ENCODE data around the gene ZP1. TPM values are rescaled to one million over a fixed set of nuclear protein-coding genes. Genes with fewer than 3 reads are reported as not detected.

ZP1 gene
- total RNA-seq, 2 experiments from 2014 or later, result not detected

- POLR2A ChIA-PET, result interaction anchor here (1.4 kb wide), 1 partner anchor 11 kb away, joined by 6 read pairs; no protein-coding TSS in a partner anchor
Observed at GRCh38 chr11:60860943-60861342, 6.4 kb upstream of the ZP1 start.

DNA sequence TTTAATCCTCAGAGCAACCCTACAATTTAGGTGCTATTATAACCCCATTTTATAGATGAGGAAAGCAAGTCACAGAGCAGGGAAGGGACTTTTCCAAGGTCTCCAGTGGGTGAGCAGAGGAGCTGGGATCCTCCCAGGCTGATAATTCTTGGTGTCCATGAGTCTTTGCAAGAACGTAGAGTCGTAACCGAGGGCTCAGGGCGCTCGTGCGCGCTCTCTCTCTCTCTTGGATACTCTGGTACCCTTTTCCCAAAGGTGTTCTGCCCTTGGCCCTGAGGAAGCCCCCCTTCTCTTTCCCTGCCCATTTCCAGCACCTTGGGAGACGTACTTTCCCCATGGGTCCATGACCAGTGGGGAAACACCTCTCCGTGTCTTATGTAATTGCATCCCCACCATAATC lies 5.2 kb upstream of the ZP1 start:
- TF ChIP-seq CTCF (IDR thresholded peaks at IDR 0.05), result no peak
- H3K4me3 Mint-ChIP-seq, result no peak overlapping the region
- no peaks in the 10 kb centered on the region for H3K27me3 Mint-ChIP-seq
- ChIA-PET POLR2A (no interaction called here), CTCF (no interaction called here)
- ATAC-seq (no peak), DNase-seq (no peak)
- no peak overlapping the region for H3K27ac Mint-ChIP-seq
- H3K36me3 Mint-ChIP-seq (ENCODE audit: low read depth), result no peaks in the 10 kb centered on the region
- H3K4me1 Mint-ChIP-seq (ENCODE audit: low read depth), result peaks cover 20% of the 10 kb centered on the region
- no peaks in the 10 kb centered on the region for H3K9me3 Mint-ChIP-seq
- intact Hi-C loops (cut with micrococcal nuclease), result no loop called here

More at GRCh38 chr11:60860943-60861342, 6.4 kb upstream of the ZP1 start:
- TF ChIP-seq CTCF (IDR thresholded peaks at IDR 0.05), result no peak
- H3K4me3 Mint-ChIP-seq, result no peak overlapping the region
- ATAC-seq, result no peak
- H3K4me1 Mint-ChIP-seq (ENCODE audit: low read depth), result peaks cover 20% of the 10 kb centered on the region
- DNase-seq, result no peak
- intact Hi-C loops (cut with micrococcal nuclease), result no loop called here
- CTCF ChIA-PET, result interaction anchor here (1.9 kb wide), 1 partner anchor 10 kb away, joined by 4 read pairs; no protein-coding TSS in a partner anchor
- H3K27me3 Mint-ChIP-seq, result no peaks in the 10 kb centered on the region
- H3K9me3 Mint-ChIP-seq, result no peaks in the 10 kb centered on the region
- no peaks in the 10 kb centered on the region for H3K36me3 Mint-ChIP-seq (ENCODE audit: low read depth)
- H3K27ac Mint-ChIP-seq, result no peak overlapping the region

DNA sequence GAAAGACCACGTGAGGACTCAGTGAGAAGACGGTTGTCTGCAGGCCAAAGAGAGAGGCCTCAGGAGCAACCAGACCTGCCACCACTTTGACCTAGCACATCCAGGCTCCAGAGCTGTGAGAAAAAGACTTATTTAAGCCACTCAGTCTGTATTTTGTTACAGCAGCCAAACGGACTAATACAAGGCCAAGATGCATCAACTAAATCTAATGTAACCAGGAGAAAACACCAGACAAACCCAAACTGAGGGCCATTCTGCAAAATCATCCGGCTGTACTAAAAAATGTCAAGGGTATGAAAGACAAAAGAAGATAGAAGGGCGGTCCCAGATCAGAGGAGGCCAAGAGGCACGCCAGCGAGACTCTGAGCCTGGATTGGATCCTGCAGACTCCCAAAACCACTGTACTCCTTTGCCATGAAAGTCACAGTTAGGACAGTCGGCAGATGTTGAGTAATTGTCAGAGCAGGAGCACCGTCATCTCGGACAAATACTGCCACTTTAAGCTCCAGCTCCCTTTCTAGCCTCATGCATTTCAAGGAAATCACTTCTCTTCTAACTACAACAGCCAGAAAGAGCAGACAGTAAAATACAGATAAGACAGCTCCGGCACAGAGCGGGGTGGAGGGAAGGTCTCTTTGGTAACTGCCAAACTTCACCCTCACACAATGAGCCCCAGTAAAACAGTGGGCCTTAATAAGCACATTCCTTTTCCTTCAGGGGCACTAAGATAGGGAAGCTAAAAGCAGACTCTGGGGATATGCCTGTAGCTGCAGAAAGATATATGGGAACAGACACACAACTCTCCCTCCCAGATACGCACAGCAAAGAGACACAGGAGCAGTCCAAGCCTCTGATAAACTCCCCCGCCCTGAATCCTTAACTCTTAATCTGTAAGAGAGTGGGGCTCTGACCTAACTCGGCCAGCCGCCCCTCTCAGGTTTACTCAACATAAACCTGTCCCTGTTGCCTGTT lies 3.5 kb upstream of the ZP1 start:
- ATAC-seq, result no peak
- Mint-ChIP-seq H3K9me3 (no peaks in the 10 kb centered on the region), H3K27ac (no peak overlapping the region), H3K27me3 (no peaks in the 10 kb centered on the region), H3K4me1 (ENCODE audit: low read depth) (peaks cover 10% of the 10 kb centered on the region), H3K36me3 (ENCODE audit: low read depth) (no peaks in the 10 kb centered on the region), H3K4me3 (no peak overlapping the region)
- DNase-seq, result no peak
- CTCF ChIA-PET, result interaction anchor here (1.1 to 1.3 kb wide), 2 partner anchors 24 to 33 kb away, joined by 3 read pairs; no protein-coding TSS in a partner anchor
- no peak for TF ChIP-seq CTCF (IDR thresholded peaks at IDR 0.05)
- intact Hi-C loops (cut with micrococcal nuclease), result no loop called here
- POLR2A ChIA-PET, result interaction anchor here (1.0 kb wide), 1 partner anchor 203 kb away, joined by 3 read pairs; no protein-coding TSS in a partner anchor

- Mint-ChIP-seq H3K4me1 (ENCODE audit: low read depth) (peaks cover 5% of the 10 kb centered on the region), H3K4me3 (no peak overlapping the region), H3K27me3 (no peaks in the 10 kb centered on the region), H3K27ac (no peak overlapping the region), H3K9me3 (no peaks in the 10 kb centered on the region), H3K36me3 (ENCODE audit: low read depth) (no peaks in the 10 kb centered on the region)
- DNase-seq (no peak), ATAC-seq (peak; percentile 34)
- POLR2A ChIA-PET, result no interaction called here
- CTCF ChIA-PET, result interaction anchor here (0.9 to 1.3 kb wide), 3 partner anchors 23 to 34 kb away, joined by 3 read pairs; no protein-coding TSS in a partner anchor
- no peak for TF ChIP-seq CTCF (IDR thresholded peaks at IDR 0.05)
- intact Hi-C loops (cut with micrococcal nuclease), result no loop called here
Observed at GRCh38 chr11:60864856-60865513, 2.4 kb upstream of the ZP1 start.

All from activated CD8-positive, alpha-beta T cell treated with anti-CD3 and anti-CD28 coated beads for 36 hours (primary cell).